ENCODE data around the gene FAM43A.

Gene FAM43A

GRCh38 chr3:194676471-194676870 lies 9.2 kb upstream of the FAM43A start:
- no peak for FAIRE-seq

- FAIRE-seq, result no peak
These were observed 4.6 kb upstream of the FAM43A start for GRCh38 chr3:194680888-194681615.

- FAIRE-seq, result no peak
These were observed 3.4 kb upstream of the FAM43A start for GRCh38 chr3:194682189-194682693.

GRCh38 chr3:194682694-194683310 lies 2.9 kb upstream of the FAM43A start:
- FAIRE-seq, result no peak

GRCh38 chr3:194683380-194683779 lies 2.3 kb upstream of the FAM43A start:
- FAIRE-seq, result no peak

GRCh38 chr3:194685065-194685717 lies 492 bp upstream of the FAM43A start:
- no peak for FAIRE-seq

- no peak for FAIRE-seq
These were observed 732 bp downstream of the FAM43A start for GRCh38 chr3:194686414-194686815.

- FAIRE-seq, result no peak
These were observed 1.3 kb downstream of the FAM43A start for GRCh38 chr3:194686816-194687637.

- no peak for FAIRE-seq
These were observed 2.0 kb downstream of the FAM43A start for GRCh38 chr3:194687638-194688199.

GRCh38 chr3:194688200-194688740 lies 2.6 kb downstream of the FAM43A start:
- FAIRE-seq, result no peak

GRCh38 chr3:194688946-194689345 lies 3.3 kb downstream of the FAM43A start:
- FAIRE-seq, result no peak

- no peak for FAIRE-seq
These were observed 3.8 kb downstream of the FAM43A start for GRCh38 chr3:194689493-194689944.

- no peak for FAIRE-seq
These were observed 5.1 kb downstream of the FAM43A start for GRCh38 chr3:194690501-194691372.

GRCh38 chr3:194691481-194692283 lies 6.0 kb downstream of the FAM43A start:
- no peak for FAIRE-seq

GRCh38 chr3:194696702-194697101 lies 11.0 kb downstream of the FAM43A start:
- no peak for FAIRE-seq

- FAIRE-seq, result no peak
These were observed 16.9 kb downstream of the FAM43A start for GRCh38 chr3:194702545-194702944.

GRCh38 chr3:194705227-194705626 lies 19.5 kb downstream of the FAM43A start:
- no peak for FAIRE-seq

GRCh38 chr3:194705761-194706160 lies 20.1 kb downstream of the FAM43A start:
- no peak for FAIRE-seq

- no peak for FAIRE-seq
These were observed 21.5 kb downstream of the FAM43A start for GRCh38 chr3:194707147-194707540.

GRCh38 chr3:194711286-194711685 lies 25.6 kb downstream of the FAM43A start:
- no peak for FAIRE-seq

Measured in colon (tissue), 2 donors.